WI38 (cell line): ENCODE measurements around the gene PEA15.

Experiments used
- H3K4me3 ChIP-seq: 2 replicates; pipeline ENCODE4 v1.5.1; 2011; ENCODE audit warnings: low read depth, mild to moderate bottlenecking, control low read depth, low read length
- TF ChIP-seq, protein P1 (sequence below): IDR thresholded peaks from 2 replicates; pipeline ENCODE4 v1.5.1; 2012; ENCODE audit warnings: low read depth, mild to moderate bottlenecking, control low read depth, low read length

PEA15 gene, protein sequence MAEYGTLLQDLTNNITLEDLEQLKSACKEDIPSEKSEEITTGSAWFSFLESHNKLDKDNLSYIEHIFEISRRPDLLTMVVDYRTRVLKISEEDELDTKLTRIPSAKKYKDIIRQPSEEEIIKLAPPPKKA

DNA sequence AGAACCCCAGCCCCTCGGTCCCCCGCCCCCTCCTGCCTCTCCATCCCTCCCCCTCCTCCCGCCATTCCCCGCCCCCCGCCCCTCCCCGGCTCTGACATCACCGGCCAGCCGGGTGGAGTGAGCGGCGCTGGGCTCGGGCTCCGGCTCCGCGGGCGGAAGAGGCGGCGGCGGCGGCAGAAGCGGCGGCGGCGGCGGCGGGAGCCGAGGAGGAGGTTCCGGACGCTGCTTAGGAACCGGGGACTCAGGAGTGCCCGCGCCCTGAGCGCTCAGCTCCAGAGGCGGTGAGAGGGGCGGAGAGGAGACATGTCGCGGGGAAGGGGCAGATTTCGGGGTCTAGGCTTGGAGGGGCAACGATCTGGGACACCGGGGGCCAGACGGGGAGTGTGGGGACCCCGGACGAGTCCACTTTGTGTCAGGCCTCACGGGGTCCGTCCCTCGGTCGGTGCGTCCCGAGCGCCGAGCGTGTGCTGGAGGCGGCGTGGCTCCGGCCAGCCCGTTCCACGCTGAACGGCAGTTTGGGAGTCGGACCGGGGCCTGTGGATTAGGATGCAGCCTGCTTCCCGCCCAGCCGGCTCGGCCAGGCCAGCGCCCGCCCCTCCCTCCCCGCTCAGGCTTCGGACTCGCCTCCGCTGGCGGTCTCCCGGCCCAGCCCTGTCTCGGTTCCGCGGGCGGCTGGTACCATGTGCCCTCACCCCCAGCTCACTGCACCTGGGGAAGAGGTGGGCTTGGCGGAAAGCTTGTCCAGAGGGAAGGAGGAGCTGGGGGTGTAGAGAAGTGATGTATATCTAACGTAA, at the start of gene PEA15:
TSS of gene PEA15 (plus strand) at position 143 of the 794 bp plus-strand sequence. CDS start 6,161 bp downstream, outside the sequence.
- TF ChIP-seq, protein P1, sequence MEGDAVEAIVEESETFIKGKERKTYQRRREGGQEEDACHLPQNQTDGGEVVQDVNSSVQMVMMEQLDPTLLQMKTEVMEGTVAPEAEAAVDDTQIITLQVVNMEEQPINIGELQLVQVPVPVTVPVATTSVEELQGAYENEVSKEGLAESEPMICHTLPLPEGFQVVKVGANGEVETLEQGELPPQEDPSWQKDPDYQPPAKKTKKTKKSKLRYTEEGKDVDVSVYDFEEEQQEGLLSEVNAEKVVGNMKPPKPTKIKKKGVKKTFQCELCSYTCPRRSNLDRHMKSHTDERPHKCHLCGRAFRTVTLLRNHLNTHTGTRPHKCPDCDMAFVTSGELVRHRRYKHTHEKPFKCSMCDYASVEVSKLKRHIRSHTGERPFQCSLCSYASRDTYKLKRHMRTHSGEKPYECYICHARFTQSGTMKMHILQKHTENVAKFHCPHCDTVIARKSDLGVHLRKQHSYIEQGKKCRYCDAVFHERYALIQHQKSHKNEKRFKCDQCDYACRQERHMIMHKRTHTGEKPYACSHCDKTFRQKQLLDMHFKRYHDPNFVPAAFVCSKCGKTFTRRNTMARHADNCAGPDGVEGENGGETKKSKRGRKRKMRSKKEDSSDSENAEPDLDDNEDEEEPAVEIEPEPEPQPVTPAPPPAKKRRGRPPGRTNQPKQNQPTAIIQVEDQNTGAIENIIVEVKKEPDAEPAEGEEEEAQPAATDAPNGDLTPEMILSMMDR = no peak
- peak within 1 kb of the TSS; percentile 96 for H3K4me3 ChIP-seq

DNA sequence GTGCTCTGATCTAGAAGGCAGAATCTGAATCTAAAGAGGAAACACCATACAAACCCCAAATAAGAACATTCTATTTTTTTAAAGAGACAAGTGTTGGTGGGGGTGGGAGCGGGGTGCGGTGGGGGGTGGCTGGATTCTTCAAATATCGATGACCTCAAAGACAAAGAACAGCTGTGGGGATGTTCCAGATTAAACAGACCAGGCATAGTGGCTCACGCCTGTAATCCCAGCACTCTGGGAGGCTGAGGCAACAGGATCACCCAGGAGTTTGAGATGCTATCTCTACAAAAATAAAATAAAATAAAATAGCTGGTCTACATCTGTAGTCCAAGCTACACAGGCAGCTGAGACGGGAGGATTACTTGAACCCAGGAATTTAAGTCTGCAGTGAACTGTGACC, 48.8 kb upstream of the PEA15 start:
- TF ChIP-seq, protein P1 = no peak
- H3K4me3 ChIP-seq = no peak overlapping the region

- TF ChIP-seq, protein P1 = no peak
- no peak overlapping the region for H3K4me3 ChIP-seq
Measured at GRCh38 chr1:160157174-160157573, 48.0 kb upstream of the PEA15 start.

- H3K4me3 ChIP-seq = no peak overlapping the region
- TF ChIP-seq, protein P1 = no peak
Measured at GRCh38 chr1:160158031-160158430, 47.2 kb upstream of the PEA15 start.

GRCh38 chr1:160158534-160158933, 46.6 kb upstream of the PEA15 start:
- TF ChIP-seq, protein P1 = no peak
- no peak overlapping the region for H3K4me3 ChIP-seq

DNA sequence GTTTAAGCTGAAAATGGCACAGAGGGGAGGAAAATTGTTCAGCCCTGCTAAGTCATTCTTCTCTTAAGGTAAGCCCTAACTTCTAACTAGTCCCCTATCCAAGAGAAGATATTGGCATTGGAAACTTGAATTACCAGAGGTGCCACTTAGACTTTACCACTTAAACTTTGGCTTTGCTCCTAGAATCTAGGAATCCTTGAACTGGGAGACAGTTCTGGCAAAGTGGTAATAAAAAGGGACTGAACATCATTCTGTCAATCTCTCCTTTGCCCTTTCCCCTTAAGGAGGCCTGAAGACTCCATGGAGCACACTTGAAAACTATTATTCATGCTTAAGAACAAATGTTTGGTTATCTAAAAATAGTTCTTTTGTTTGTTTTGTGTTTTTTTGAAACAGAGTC, 45.3 kb upstream of the PEA15 start:
- no peak overlapping the region for H3K4me3 ChIP-seq
- TF ChIP-seq, protein P1 = no peak

GRCh38 chr1:160161965-160162705, 43.0 kb upstream of the PEA15 start:
- TF ChIP-seq, protein P1 = peak; percentile 50
- no peak overlapping the region for H3K4me3 ChIP-seq
